NCI-H146 (cell line): Measurements from ENCODE around the gene KCNN3.

Experiments
- DNase-seq: peaks from one replicate; lab custom pipeline; 2025; lab: John Stamatoyannopoulos, UW

Gene KCNN3

GRCh38 chr1:154879038-154879421 lies 8.9 kb upstream of the KCNN3 start:
- DNase-seq: peak; percentile 75

- DNase-seq: peak; percentile 80
These were observed 8.4 kb upstream of the KCNN3 start for GRCh38 chr1:154878371-154879037.

GRCh38 chr1:154877370-154877974 lies 7.4 kb upstream of the KCNN3 start:
- no peak for DNase-seq

- DNase-seq: no peak
These were observed 6.8 kb upstream of the KCNN3 start for GRCh38 chr1:154876842-154877369.

GRCh38 chr1:154874465-154874864 lies 4.4 kb upstream of the KCNN3 start:
- DNase-seq: no peak

- DNase-seq: no peak
These were observed 3.4 kb upstream of the KCNN3 start for GRCh38 chr1:154873321-154873950.

- DNase-seq: no peak
These were observed 1.3 kb upstream of the KCNN3 start for GRCh38 chr1:154871374-154871773.

- no peak for DNase-seq
These were observed 653 bp upstream of the KCNN3 start for GRCh38 chr1:154870734-154871133.

GRCh38 chr1:154869351-154870114 lies 548 bp downstream of the KCNN3 start:
- DNase-seq: peak; percentile 36

GRCh38 chr1:154867841-154868605 lies 2.1 kb downstream of the KCNN3 start:
- DNase-seq: peak; percentile 27

- DNase-seq: peak; percentile 56
These were observed 2.8 kb downstream of the KCNN3 start for GRCh38 chr1:154867064-154867825.

GRCh38 chr1:154866257-154867063 lies 3.6 kb downstream of the KCNN3 start:
- DNase-seq: no peak

GRCh38 chr1:154865442-154866256 lies 4.4 kb downstream of the KCNN3 start:
- DNase-seq: no peak

GRCh38 chr1:154864189-154864975 lies 5.7 kb downstream of the KCNN3 start:
- DNase-seq: no peak

GRCh38 chr1:154863315-154864174 lies 6.5 kb downstream of the KCNN3 start:
- peak; percentile 33 for DNase-seq

GRCh38 chr1:154862907-154863306 lies 7.2 kb downstream of the KCNN3 start:
- DNase-seq: no peak

GRCh38 chr1:154861607-154862094 lies 8.4 kb downstream of the KCNN3 start:
- DNase-seq: no peak
